HL-60 (cell line): Measurements from ENCODE around the gene CXorf49.
"Not testable (repeated sequence)": the region's sequence is repeated elsewhere in the genome, so short reads cannot be mapped to it uniquely, and the experiment has no call there.

Experiments
- CTCF ChIP-seq: IDR thresholded peaks from one replicate; pipeline ENCODE4 v1.5.1; 2011; ENCODE audit warnings: low read length, control low read depth, inconsistent platforms; ENCODE audit not compliant: insufficient read depth
- POLR2AphosphoS5 ChIP-seq: IDR thresholded peaks from 2 replicates; pipeline ENCODE4 v1.6.1; 2012; ENCODE audit warnings: low read depth
- SPI1 ChIP-seq: IDR thresholded peaks from 2 replicates; pipeline ENCODE4 v1.6.1; 2012; ENCODE audit warnings: low read depth, mild to moderate bottlenecking, borderline replicate concordance
- TF ChIP-seq, protein P1 (sequence below): IDR thresholded peaks from 2 replicates; pipeline ENCODE4 v1.6.1; 2012; ENCODE audit warnings: low read depth; ENCODE audit not compliant: insufficient replicate concordance

DNA sequence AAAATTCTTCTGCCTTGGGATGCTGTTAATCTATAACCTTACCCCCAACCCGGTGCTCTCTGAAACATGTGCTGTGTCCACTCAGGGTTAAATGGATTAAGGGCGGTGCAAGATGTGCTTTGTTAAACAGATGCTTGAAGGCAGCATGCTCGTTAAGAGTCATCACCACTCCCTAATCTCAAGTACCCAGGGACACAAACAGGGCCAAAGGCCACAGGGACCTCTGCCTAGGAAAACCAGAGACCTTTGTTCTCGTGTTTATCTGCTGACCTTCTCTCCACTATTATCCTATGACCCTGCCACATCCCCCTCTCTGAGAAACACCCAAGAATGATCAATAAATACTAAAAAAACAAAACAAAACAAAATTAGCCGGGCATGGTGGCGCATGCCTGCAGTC lies 40.9 kb downstream of the CXorf49 start:
- TF ChIP-seq CTCF, POLR2AphosphoS5, SPI1: not testable (repeated sequence)
- TF ChIP-seq, protein P1, sequence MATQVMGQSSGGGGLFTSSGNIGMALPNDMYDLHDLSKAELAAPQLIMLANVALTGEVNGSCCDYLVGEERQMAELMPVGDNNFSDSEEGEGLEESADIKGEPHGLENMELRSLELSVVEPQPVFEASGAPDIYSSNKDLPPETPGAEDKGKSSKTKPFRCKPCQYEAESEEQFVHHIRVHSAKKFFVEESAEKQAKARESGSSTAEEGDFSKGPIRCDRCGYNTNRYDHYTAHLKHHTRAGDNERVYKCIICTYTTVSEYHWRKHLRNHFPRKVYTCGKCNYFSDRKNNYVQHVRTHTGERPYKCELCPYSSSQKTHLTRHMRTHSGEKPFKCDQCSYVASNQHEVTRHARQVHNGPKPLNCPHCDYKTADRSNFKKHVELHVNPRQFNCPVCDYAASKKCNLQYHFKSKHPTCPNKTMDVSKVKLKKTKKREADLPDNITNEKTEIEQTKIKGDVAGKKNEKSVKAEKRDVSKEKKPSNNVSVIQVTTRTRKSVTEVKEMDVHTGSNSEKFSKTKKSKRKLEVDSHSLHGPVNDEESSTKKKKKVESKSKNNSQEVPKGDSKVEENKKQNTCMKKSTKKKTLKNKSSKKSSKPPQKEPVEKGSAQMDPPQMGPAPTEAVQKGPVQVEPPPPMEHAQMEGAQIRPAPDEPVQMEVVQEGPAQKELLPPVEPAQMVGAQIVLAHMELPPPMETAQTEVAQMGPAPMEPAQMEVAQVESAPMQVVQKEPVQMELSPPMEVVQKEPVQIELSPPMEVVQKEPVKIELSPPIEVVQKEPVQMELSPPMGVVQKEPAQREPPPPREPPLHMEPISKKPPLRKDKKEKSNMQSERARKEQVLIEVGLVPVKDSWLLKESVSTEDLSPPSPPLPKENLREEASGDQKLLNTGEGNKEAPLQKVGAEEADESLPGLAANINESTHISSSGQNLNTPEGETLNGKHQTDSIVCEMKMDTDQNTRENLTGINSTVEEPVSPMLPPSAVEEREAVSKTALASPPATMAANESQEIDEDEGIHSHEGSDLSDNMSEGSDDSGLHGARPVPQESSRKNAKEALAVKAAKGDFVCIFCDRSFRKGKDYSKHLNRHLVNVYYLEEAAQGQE, result not testable (repeated sequence)
